ENCODE results near the gene FRMD4A.

The FRMD4A gene

GRCh38 chr10:13674645-13675588, 655.8 kb downstream of the FRMD4A start:
- DNase-seq (ENCODE audit: low read depth in 2 of 2), result no peak

- no peak for DNase-seq (ENCODE audit: low read depth in 2 of 2)
Observed at GRCh38 chr10:13673156-13673555, 657.6 kb downstream of the FRMD4A start.

- DNase-seq (ENCODE audit: low read depth in 2 of 2), result no peak
Observed at GRCh38 chr10:13672548-13672947, 658.2 kb downstream of the FRMD4A start.

GRCh38 chr10:13671904-13672303, 658.8 kb downstream of the FRMD4A start:
- no peak for DNase-seq (ENCODE audit: low read depth in 2 of 2)

- no peak for DNase-seq (ENCODE audit: low read depth in 2 of 2)
Observed at GRCh38 chr10:13670311-13670710, 660.4 kb downstream of the FRMD4A start.

DNA sequence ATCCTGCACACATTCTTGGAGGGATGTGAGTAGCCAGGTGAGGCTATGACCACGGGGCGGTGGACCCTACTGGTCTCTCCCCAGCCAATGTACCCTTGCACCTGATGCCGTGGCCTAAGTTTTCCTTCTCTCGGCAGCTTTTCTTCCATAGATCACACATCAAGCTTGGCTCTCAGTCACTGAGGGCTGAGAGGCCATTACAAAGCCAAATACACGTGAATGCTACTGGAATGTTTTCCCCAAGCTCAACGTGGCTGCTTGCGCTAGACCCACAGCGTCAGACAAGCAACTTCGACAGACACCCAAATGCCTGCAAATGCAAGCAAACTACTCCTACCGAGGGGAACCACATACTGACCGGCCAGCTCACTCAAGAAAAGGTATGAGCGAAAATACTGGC, 660.8 kb downstream of the FRMD4A start:
- no peak for DNase-seq (ENCODE audit: low read depth in 2 of 2)

DNA sequence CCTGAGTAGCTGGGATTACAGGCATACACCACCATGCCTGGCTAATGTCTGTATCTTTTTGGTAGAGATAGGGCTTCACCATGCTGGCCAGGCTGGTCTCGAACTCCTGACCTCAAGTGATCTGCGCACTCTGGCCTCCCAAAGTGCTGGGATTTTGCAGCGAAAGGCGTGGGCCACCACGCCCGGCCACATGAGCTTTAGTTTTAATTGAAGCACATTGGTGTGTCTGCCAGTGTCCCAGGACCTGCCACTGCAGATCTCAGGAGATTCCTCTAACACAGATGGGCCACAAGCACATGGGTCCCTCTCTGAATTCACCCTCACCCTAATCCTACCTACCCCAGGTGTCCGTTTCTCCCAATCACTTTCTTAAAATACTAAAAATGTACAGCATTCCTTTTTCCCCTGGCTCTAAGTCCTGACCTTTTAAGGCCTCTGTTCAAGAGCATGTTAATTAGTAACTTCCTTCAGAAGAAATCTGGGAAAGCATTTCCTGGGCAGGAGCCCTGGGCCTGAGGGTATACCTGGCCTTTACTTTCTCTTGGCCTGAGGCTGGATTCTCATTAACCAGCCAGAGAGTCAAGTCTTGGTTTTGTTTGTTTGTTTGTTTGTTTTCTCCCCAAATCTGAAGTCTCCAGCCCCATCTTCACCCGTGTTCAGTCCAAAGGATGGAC, 661.4 kb downstream of the FRMD4A start:
- no peak for DNase-seq (ENCODE audit: low read depth in 2 of 2)

- DNase-seq (ENCODE audit: low read depth in 2 of 2), result no peak
Observed at GRCh38 chr10:13668126-13668525, 662.6 kb downstream of the FRMD4A start.

DNA sequence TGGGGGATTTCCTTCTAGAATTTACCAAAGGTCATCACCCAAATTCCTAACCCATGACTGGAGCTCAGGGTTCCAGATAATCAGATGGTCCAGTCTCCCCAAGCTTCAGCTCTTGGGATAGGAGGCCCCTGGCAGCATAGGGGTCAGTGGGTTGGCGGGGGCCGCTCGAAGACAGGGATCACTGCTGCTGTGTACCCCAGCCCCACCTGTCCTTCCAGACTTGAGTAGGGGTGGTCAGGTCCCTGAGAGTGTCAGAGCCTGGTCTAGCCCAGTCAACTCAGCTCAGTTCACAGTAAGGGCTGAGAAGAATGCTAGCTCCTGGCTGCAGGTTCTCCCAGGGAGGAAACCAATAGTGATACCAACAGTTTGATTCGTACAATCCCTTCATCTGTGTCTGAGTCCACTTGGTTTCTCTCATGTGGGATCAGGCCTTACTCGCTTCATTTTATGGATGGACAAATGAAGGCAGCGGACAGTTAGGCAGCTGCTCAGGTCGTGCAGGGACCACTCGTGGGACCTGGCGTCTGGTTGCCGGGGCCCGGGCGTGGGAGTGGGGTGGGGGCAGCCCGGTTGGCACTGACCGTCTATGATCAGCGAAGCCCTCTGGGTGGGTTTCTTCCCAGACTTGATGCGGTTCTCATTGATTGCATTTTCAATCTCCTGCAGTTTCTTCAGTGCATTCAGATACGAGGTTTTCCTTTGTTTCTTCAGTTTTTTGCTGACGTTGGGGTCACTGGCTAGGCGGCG, 665.0 kb downstream of the FRMD4A start:
- no peak for DNase-seq (ENCODE audit: low read depth in 2 of 2)

- no peak for DNase-seq (ENCODE audit: low read depth in 2 of 2)
Observed at GRCh38 chr10:13661256-13661655, 669.5 kb downstream of the FRMD4A start.

GRCh38 chr10:13660551-13660920, 670.2 kb downstream of the FRMD4A start:
- no peak for DNase-seq (ENCODE audit: low read depth in 2 of 2)

GRCh38 chr10:13659887-13660550, 670.7 kb downstream of the FRMD4A start:
- peak; percentile 32 to 39 for DNase-seq (ENCODE audit: low read depth in 2 of 2)

DNA sequence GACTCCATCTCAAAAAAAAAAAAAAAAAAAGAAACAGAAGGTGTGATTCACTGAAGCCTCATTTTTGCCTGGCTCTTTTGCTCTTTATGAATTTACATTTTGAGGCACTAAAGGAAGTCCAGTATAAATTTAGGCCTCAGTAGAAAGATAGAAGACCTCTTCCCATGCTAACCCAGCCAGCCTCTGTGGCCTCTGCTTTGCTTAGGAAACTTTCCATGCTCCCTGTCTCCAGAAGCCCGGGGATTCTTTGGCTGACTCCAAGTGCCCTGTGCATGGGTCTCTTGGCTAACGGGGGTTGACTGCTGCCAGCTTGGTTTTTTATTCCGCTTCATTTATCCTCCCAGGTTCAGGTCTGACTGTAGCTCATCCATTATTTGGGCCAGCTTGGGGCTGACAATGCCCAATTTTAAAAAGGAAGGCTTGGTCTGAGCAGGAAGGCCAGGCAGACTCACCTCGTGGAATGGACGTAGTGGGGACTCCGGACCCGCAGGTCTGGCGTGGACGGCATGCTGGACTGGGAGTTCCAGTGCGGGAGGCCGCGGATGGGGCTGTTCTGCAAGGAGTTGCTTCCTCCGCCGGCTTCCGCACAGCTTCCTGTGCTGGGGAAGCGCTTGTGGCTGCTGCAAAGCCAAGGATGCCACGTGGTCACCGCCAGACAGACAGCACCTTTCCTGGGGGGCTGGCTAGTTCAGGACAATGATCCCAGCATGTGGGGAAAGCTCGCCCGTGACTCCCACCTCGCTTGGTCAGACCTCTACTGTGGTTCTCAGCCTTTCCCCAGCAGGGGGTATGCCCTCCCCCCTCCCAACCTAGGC, 671.6 kb downstream of the FRMD4A start:
- no peak for DNase-seq (ENCODE audit: low read depth in 2 of 2)

- DNase-seq (ENCODE audit: low read depth in 2 of 2), result no peak
Observed at GRCh38 chr10:13658264-13658663, 672.5 kb downstream of the FRMD4A start.

GRCh38 chr10:13657101-13657680, 673.5 kb downstream of the FRMD4A start:
- no peak for DNase-seq (ENCODE audit: low read depth in 2 of 2)

DNA sequence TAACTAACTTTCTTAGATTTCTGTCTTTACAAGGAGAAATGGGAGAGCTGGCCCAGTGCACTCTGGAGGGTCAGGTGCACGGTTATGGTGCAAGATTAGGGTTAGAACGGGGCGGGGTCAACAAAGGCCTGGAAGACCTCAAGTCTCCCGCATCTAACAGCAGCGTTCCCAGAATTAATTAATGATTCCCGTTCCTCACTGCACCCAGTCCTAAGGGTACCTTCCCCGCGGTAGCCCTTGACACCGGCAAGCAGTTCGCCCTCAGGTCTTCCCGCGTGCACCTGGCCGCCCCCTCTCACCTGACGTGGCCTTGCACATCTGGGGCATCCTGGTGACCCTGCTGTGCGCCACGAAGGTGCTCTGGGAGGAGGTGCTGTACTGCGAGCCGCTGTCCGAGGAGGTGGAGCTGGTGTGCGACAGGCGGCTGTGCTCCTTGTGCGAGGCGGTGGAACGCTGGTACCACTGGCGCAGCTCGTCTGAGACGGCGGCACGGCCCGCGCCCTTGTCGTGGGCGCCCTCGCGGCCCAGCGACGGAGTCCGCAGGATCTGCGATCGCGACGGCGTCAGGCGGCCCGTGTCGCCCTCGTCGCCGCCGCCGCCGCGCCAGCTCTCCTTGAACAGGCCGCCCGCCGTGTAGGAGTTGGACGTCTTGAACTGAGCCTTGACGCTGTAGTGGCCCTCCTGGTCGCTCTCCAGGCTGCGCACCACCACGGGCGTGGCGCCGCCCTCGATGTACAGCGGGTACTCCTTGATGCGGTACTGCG, 674.2 kb downstream of the FRMD4A start:
- no peak for DNase-seq (ENCODE audit: low read depth in 2 of 2)

- DNase-seq (ENCODE audit: low read depth in 2 of 2), result no peak
Observed at GRCh38 chr10:13654846-13655245, 675.9 kb downstream of the FRMD4A start.

GRCh38 chr10:13654118-13654830, 676.5 kb downstream of the FRMD4A start:
- DNase-seq (ENCODE audit: low read depth in 2 of 2), result no peak

- DNase-seq (ENCODE audit: low read depth in 2 of 2), result no peak
Observed at GRCh38 chr10:13652860-13653259, 677.9 kb downstream of the FRMD4A start.
